Tibial nerve (tissue), 4 donors: ENCODE data around the gene CXCL12. TPM values are rescaled to one million over a fixed set of nuclear protein-coding genes. Genes with fewer than 3 reads are reported as not detected.
A peak's percentile ranks its signal among the peaks of the same experiment; 100 is the strongest.

ENCODE experiments used
- DNase-seq, 2 donors: peaks; one replicate each; pipeline ENCODE4 v3.0.0-alpha.2; 2019; ENCODE audit warnings: low spot score in 2 of 2
- H3K27ac ChIP-seq, 4 donors: fragments of 200-600 bp; sonication (generic) in 3 of 4; one replicate each; pipeline ENCODE4 v1.5.1; 2017 to 2019; ENCODE audit warnings: mild to moderate bottlenecking in 1 of 4
- H3K27me3 ChIP-seq, 2 donors: fragments of 200-600 bp; sonication (generic) in 1 of 2; one replicate each; pipeline versions ENCODE4 v1.5.1 to v1.6.0; 2017 to 2019
- H3K36me3 ChIP-seq, 3 donors: fragments of 200-600 bp; sonication (generic); one replicate each; pipeline ENCODE4 v1.5.1; 2018 to 2019
- H3K4me1 ChIP-seq, 4 donors: fragments of 200-600 bp; sonication (generic) in 3 of 4; one replicate each; pipeline ENCODE4 v1.5.1; 2017 to 2019
- H3K4me3 ChIP-seq, 4 donors: fragments of 200-600 bp; sonication (generic) in 3 of 4; one replicate each; pipeline ENCODE4 v1.5.1; 2017 to 2019; ENCODE audit warnings: mild to moderate bottlenecking in 1 of 4, moderate library complexity in 1 of 4
- H3K9me3 ChIP-seq, 4 donors: fragments of 200-600 bp; sonication (generic) in 3 of 4; one replicate each; pipeline ENCODE4 v1.5.1; 2017 to 2019
- CTCF ChIP-seq, 5 experiments: fragments of 200-600 bp in 3 of 5; fragments of 450-650 bp in 2 of 5; sonication (generic) in 3 of 5; IDR thresholded peaks; one replicate each; pipeline ENCODE4 v1.5.1; 2016 to 2019; ENCODE audit warnings: antibody characterized with exemption in 5 of 5, mild to moderate bottlenecking in 3 of 5, moderate library complexity in 2 of 5
- EP300 ChIP-seq, 2 donors: sonication (generic); formaldehyde crosslinking; IDR thresholded peaks; one replicate each; pipeline ENCODE4 v1.6.1; 2017; ENCODE audit warnings: antibody characterized with exemption in 2 of 2, mild to moderate bottlenecking in 1 of 2
- POLR2A ChIP-seq, 2 donors: fragments of 450-650 bp; IDR thresholded peaks; one replicate each; pipeline ENCODE4 v1.6.1; 2017; ENCODE audit warnings: antibody characterized with exemption in 2 of 2, mild to moderate bottlenecking in 2 of 2, moderate library complexity in 2 of 2
- WGBS, 2 donors: methylation state at CpG; one replicate each; pipeline ENCODE4 v1.1.5; 2018; 5-methylcytosine and 5-hydroxymethylcytosine counted together
- total RNA-seq, 4 donors: library from RNA; depleted of rRNA; stranded (reverse); fragments of >200 nt; gene quantifications; one replicate each; pipeline ENCODE4 v1.1.0, GENCODE V29; 2016

Gene CXCL12
- total RNA-seq, 4 donors from 2014 or later: 35.0 to 119 (median 86.4) TPM

- WGBS, 2 donors: 55 to 56% methylated on average over 9 to 10 of the region's 10 CpGs
- peaks cover 0 to 21% of the 10 kb centered on the region in 2 donors for H3K27me3 ChIP-seq
These were observed 2.6 kb downstream of the CXCL12 start for GRCh38 chr10:44382131-44382858.

DNA sequence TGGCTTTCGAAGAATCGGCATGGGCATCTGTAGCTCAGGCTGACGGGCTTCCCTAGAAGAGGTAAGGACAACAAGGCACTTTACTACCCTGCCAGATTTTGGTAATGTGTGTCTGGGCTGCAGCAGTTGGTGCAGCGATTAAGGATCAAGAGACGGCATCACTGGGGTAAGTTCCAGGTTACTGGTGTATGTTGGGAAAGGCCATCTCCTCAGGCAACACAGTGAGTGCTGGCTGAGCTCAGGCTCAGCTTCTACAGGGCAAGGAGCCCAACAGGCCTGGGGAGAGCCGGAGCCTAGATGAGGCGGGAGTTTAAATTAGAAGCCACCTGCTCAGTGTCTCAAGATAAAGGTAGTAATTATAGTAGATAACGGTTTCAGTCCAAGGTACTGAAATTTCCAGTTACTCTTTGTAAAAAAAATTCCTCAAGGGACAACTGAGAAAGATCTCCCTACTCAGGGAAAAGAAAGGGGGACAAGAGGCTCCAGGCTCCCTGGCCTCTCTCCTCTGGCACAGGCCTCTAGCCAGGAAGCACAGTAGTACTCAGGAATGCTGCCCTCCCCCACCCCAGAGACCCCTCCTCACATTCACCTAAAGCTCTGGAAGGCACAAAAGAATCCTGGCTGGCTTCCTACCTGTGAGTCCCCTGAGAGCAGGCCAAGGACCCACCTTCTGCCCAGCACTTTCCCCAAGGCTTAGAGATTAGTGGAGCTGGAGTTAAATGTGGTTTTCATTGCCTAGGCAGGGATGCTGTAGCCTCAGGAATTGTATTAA lies 3.9 kb downstream of the CXCL12 start:
- Histone ChIP-seq H3K27me3 (peaks cover 0 to 16% of the 10 kb centered on the region in 2 donors), H3K27ac (no peak overlapping the region), H3K4me3 (no peak overlapping the region), H3K9me3 (no peaks in the 10 kb centered on the region), H3K4me1 (peaks cover 0 to 45% (median 0%) of the 10 kb centered on the region in 4 donors), H3K36me3 (peaks cover 0 to 9% (median 0%) of the 10 kb centered on the region in 3 donors)
- WGBS, 2 donors: 79 to 80% methylated on average over 7 of the region's 8 CpGs
- DNase-seq: no peak
- TF ChIP-seq POLR2A (IDR thresholded peaks at IDR 0.05) (no peak), EP300 (IDR thresholded peaks at IDR 0.05) (no peak), CTCF (IDR thresholded peaks at IDR 0.05) (no peak)

More at GRCh38 chr10:44382131-44382858, 2.6 kb downstream of the CXCL12 start:
- no peak for DNase-seq
- H3K27ac ChIP-seq: peak overlapping the region in 1 of 4 donors; percentile 43
- H3K4me1 ChIP-seq: peaks cover 0 to 52% (median 0%) of the 10 kb centered on the region in 4 donors
- no peak for TF ChIP-seq EP300 (IDR thresholded peaks at IDR 0.05)
- TF ChIP-seq CTCF (IDR thresholded peaks at IDR 0.05): no peak
- TF ChIP-seq POLR2A (IDR thresholded peaks at IDR 0.05): no peak
- H3K36me3 ChIP-seq: peaks cover 0 to 9% (median 0%) of the 10 kb centered on the region in 3 donors
- no peaks in the 10 kb centered on the region for H3K9me3 ChIP-seq
- H3K4me3 ChIP-seq: peak overlapping the region in 3 of 4 donors; percentile 45 to 69 (median 62)

GRCh38 chr10:44379907-44380306 lies 5.0 kb downstream of the CXCL12 start:
- H3K4me1 ChIP-seq: peaks cover 0 to 34% (median 0%) of the 10 kb centered on the region in 4 donors
- DNase-seq: no peak
- H3K27ac ChIP-seq: no peak overlapping the region
- WGBS, 2 donors: 61 to 73% methylated on average over 4 of the region's 4 CpGs
- no peak overlapping the region for H3K4me3 ChIP-seq
- H3K36me3 ChIP-seq: peaks cover 0 to 17% (median 0%) of the 10 kb centered on the region in 3 donors
- no peaks in the 10 kb centered on the region for H3K9me3 ChIP-seq
- TF ChIP-seq EP300 (IDR thresholded peaks at IDR 0.05) (no peak), CTCF (IDR thresholded peaks at IDR 0.05) (no peak), POLR2A (IDR thresholded peaks at IDR 0.05) (no peak)
- peaks cover 0 to 10% of the 10 kb centered on the region in 2 donors for H3K27me3 ChIP-seq

DNA sequence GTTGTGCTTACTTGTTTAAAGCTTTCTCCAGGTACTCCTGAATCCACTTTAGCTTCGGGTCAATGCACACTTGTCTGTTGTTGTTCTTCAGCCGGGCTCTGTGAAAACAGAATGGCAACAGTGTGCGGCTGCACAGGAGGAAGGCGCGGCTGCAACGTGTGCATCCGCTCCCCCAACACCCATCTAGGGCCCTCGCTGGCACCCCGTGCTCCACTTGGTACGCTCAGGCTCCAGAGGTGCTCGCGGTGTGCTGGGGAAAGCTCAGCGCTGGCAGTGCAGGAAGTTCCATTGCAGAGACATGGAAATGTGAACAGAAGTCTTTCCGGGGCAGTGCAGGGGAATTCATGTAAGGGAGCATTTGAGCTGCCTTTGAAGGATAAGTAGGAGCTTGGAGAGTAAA lies 6.3 kb downstream of the CXCL12 start:
- peaks cover 0 to 2% of the 10 kb centered on the region in 2 donors for H3K27me3 ChIP-seq
- H3K4me1 ChIP-seq: peaks cover 0 to 21% (median 0%) of the 10 kb centered on the region in 4 donors
- H3K4me3 ChIP-seq: no peak overlapping the region
- no peak for DNase-seq
- TF ChIP-seq CTCF (IDR thresholded peaks at IDR 0.05): no peak
- no peak overlapping the region for H3K27ac ChIP-seq
- H3K9me3 ChIP-seq: no peaks in the 10 kb centered on the region
- 91 to 92% methylated on average over 14 of the region's 14 CpGs for WGBS, 2 donors
- H3K36me3 ChIP-seq: peaks cover 0 to 30% (median 0%) of the 10 kb centered on the region in 3 donors
